GM12875 (cell line): ENCODE results near the gene RNF40.
A peak's percentile ranks its signal among the peaks of the same experiment; 100 is the strongest.

Experiments
- H3K4me3 ChIP-seq: one replicate; pipeline ENCODE4 v1.5.1; 2011; ENCODE audit warnings: low read depth, low read length, control low read depth
- TF ChIP-seq, protein P1 (sequence below): IDR thresholded peaks from 2 replicates; pipeline ENCODE4 v1.5.1; 2011; ENCODE audit warnings: low read depth, mild to moderate bottlenecking, control low read depth, inconsistent platforms, low read length, moderate library complexity, borderline replicate concordance; ENCODE audit not compliant: insufficient read depth

Gene RNF40

DNA sequence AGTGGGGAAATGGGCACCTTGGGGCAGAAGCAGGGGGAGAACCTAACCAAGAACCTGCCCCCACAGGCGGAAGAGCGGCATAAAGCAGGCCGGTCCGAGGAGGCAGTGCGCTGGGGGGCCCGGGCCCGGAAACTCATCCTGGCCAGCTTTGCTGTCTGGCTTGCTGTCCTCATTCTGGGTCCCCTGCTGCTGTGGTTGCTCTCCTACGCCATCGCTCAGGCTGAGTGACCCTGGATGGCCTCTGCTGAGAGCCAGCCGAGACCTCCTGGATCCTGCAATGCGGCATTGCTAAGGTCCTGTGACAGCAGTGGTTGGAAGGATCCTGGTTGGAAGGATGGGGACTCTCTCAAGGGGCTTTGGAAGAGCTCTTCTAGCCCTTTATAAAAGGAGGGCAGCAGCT is 18.4 kb upstream of the RNF40 start:
- TF ChIP-seq, protein P1, sequence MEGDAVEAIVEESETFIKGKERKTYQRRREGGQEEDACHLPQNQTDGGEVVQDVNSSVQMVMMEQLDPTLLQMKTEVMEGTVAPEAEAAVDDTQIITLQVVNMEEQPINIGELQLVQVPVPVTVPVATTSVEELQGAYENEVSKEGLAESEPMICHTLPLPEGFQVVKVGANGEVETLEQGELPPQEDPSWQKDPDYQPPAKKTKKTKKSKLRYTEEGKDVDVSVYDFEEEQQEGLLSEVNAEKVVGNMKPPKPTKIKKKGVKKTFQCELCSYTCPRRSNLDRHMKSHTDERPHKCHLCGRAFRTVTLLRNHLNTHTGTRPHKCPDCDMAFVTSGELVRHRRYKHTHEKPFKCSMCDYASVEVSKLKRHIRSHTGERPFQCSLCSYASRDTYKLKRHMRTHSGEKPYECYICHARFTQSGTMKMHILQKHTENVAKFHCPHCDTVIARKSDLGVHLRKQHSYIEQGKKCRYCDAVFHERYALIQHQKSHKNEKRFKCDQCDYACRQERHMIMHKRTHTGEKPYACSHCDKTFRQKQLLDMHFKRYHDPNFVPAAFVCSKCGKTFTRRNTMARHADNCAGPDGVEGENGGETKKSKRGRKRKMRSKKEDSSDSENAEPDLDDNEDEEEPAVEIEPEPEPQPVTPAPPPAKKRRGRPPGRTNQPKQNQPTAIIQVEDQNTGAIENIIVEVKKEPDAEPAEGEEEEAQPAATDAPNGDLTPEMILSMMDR: no peak

GRCh38 chr16:30744183-30744582 is 17.9 kb upstream of the RNF40 start:
- TF ChIP-seq, protein P1: no peak
- H3K4me3 ChIP-seq: no peak overlapping the region

More for the DNA sequence above, 18.4 kb upstream of the RNF40 start:
- H3K4me3 ChIP-seq: no peak overlapping the region

DNA sequence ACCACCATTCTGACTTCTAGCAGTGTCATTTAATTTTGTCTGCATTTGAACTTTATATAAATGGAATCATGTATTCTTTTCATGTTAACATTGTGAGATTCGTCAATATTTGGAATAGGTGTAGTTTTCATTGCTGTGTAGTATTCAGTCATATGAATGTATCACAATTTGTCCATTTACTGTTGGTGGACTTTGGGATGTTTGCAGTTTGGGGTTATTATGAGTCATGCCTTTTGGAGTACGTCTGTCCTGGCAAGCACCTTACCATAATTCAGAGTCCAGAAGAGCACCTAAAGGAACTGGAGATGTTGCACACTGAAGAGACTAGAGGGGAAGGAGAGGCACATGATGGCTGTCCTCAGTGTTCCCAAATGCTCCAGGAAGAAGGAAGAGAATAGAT is 17.0 kb upstream of the RNF40 start:
- no peak overlapping the region for H3K4me3 ChIP-seq
- TF ChIP-seq, protein P1: no peak

- TF ChIP-seq, protein P1: no peak
- no peak overlapping the region for H3K4me3 ChIP-seq
Observed at GRCh38 chr16:30746638-30747175, 15.4 kb upstream of the RNF40 start.

DNA sequence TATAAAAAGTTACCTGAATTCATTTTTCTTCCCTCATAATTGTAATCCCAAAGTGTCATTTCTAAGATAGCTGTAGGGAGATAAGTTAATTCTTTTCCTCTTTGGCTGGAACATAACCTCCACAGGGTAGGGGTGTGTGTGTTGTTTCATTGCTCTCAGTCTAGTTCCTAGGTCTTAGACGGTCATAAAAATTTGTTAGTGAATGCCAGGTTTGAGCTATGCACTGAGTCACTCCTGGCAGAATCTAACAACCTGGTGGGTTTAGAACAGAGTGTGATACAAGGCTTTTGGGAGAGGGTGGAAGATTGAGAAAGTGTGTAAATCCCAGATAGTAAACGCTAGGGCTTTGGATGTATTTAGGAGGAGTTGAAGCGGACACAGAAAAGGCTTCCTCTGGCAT is 14.8 kb upstream of the RNF40 start:
- H3K4me3 ChIP-seq: no peak overlapping the region
- TF ChIP-seq, protein P1: no peak

DNA sequence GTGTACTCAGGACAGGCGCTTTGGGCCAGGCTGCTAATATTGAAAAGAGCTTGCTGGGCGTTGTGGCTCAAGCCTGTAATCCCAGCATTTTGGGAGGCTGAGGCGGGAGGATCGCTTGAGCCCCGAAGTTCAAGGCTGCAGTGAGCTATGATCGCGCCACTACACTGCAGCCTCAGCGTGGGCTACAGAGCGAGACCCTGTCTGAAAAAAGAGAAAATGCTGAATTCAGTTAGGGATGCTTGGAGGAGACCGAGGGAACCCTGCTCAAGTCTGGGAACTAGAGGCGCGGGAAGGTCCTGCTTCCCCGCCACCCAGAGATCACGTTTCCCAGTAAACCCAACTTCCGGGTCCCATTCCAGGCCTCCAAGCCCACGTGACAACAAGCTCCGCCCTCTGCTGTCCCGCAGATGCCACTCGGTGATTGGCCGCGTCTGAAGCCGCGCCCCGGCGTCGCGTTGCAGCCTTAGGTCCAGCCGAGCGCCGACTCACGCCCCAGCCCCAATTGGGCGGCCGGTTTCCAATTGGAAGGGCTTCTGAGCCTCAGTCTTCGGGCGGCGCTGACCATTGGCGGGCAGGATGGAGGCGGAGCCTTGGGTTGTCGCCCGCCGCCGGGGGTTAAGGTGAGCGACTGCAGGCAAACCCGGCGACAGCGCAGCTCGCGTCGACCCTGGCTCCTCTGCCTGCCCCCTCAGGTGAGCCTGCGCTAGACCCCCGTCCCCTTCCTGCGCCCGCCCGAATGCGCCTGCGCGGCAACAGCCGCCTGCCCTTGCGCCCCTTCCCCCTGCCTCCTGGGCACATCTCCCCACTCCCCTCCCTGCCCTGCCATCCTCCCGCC is 14.1 kb upstream of the RNF40 start, which contains the start of gene PHKG2:
TSS of gene PHKG2 (plus strand) at position 627 of the 835 bp plus-strand sequence. CDS start 396 bp downstream, outside the sequence.
- TF ChIP-seq, protein P1: no peak
- H3K4me3 ChIP-seq: peak within 1 kb of the TSS; percentile 76
